ENCODE results near the gene GNE. TPM values are rescaled to one million over a fixed set of nuclear protein-coding genes. Genes with fewer than 3 reads are reported as not detected.

Gene GNE
- total and polyA plus RNA-seq, 10 of the 15 experiments (the other 5 are each of a cell fraction or from before 2014, with no cell fraction given), result 4.1 to 13.6 (median 10.7) TPM

- peak; percentile 97 for TF ChIP-seq CUX1 (IDR thresholded peaks at IDR 0.05; ENCODE audit: insufficient replicate concordance, low read depth, low read length)
- TF ChIP-seq CBX3 (IDR thresholded peaks at IDR 0.05; ENCODE audit: borderline replicate concordance, low read depth), result no peak
- no peak for TF ChIP-seq ZBED1 (IDR thresholded peaks at IDR 0.05; ENCODE audit: borderline replicate concordance)
- TF ChIP-seq TARDBP (IDR thresholded peaks at IDR 0.05; ENCODE audit: borderline replicate concordance), result peak; percentile 72; the same call in 1 of the 2 replicates
- TF ChIP-seq REST (IDR thresholded peaks at IDR 0.05; ENCODE audit: low read depth, low read length), result peak; percentile 55; the same call in 1 of the 2 replicates
- TF ChIP-seq CBX5 (IDR thresholded peaks at IDR 0.05; ENCODE audit: low read depth), result no peak
- TF ChIP-seq FOS (IDR thresholded peaks at IDR 0.05; ENCODE audit: borderline replicate concordance, extremely low read depth, insufficient read length), result no peak
- no peak for TF ChIP-seq RAD21 (IDR thresholded peaks at IDR 0.05; ENCODE audit: insufficient read depth, low read depth, low read length)
- TF ChIP-seq POU2F2 (IDR thresholded peaks at IDR 0.05; ENCODE audit: borderline replicate concordance, low read depth, low read length), result peak; percentile 79
- peak; percentile 89 for TF ChIP-seq RFX5 (IDR thresholded peaks at IDR 0.05; ENCODE audit: low read depth, low read length)
- TF ChIP-seq SRF (IDR thresholded peaks at IDR 0.05; ENCODE audit: low read depth in 2 of 2, low read length in 2 of 2), result peak; percentile 99
- no peak for TF ChIP-seq ZBTB4 (CRISPR knock-in tag; IDR thresholded peaks at IDR 0.05)
- peak; percentile 22; the same call in 1 of the 2 replicates for TF ChIP-seq SREBF1 (IDR thresholded peaks at IDR 0.05; ENCODE audit: low read length)
- peak; percentile 93 for TF ChIP-seq CREM (IDR thresholded peaks at IDR 0.05; ENCODE audit: low read depth)
- no peak for TF ChIP-seq YBX1 (IDR thresholded peaks at IDR 0.05)
- peak in 1 of 2 experiments; percentile 69; a peak in 2 of 3 replicates for TF ChIP-seq EGR1 (IDR thresholded peaks at IDR 0.05; ENCODE audit: borderline replicate concordance in 1 of 2, low read depth in 2 of 2, low read length in 2 of 2)
- peak; percentile 90; the same call in 1 of the 2 replicates for TF ChIP-seq RB1 (IDR thresholded peaks at IDR 0.05; ENCODE audit: borderline replicate concordance)
These were observed at the start of gene GNE (continued) for GRCh38 chr9:36258208-36258995.

Measured in GM12878 (cell line).